Measurements from ENCODE around the gene TRIM2.

The TRIM2 gene

DNA sequence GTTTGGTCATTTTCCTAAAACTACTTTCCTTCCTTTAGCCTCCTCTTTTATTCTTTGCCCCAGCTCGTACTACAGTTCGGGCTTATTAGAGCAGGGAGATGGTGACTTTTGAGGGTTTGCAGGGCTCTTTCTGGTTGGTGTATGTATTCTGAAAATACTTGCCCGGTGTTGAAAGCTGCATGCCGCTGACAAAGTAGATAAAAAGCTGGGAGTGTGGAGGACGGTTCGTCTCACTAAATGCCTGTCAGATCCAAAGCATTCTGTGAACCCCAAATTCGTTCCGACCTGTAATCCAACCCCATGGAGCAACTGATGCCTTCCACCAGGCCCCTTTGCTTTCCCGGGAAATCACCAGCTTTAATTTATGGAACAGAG lies 19.2 kb downstream of the TRIM2 start:
- peak in 1 of 6 experiments; percentile 27 for DNase-seq

DNA sequence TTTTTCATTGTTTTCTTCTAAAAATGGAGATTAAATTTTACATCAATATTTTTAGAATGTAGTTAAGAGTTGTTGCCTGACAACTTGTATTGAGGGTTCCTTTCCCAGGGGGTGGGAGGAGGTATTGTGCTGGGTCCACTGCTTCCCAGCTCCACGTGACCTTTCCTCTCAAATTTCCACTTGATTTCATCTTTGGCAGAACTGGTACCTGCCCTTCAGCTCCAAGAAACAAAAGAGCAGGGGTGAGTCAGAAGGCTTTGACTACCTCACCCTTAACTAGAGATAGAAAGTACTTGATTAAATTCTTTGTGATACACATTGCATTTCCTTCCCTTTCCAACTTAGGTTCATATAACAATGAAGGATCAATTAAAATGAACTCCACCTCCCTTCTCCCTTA lies 19.7 kb downstream of the TRIM2 start:
- no peak for DNase-seq

DNA sequence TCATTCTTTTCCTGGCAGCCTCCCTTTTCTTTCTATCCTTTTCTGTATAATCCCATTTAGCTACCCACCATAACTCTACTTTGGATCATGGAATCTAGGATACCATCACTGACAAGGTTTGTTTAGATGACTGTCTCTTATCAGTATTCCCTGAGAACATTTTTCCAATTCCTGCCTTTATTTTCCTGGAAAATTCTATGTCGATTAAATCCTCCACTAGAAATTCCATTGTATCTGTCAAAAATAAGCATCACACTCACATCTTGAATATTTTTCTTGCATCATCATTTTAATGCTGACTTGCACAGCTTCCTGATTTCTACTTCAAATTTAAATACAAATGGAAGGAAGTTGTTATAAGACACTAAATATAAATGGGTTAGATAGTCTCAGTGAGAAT lies 20.2 kb downstream of the TRIM2 start:
- DNase-seq, result no peak

DNA sequence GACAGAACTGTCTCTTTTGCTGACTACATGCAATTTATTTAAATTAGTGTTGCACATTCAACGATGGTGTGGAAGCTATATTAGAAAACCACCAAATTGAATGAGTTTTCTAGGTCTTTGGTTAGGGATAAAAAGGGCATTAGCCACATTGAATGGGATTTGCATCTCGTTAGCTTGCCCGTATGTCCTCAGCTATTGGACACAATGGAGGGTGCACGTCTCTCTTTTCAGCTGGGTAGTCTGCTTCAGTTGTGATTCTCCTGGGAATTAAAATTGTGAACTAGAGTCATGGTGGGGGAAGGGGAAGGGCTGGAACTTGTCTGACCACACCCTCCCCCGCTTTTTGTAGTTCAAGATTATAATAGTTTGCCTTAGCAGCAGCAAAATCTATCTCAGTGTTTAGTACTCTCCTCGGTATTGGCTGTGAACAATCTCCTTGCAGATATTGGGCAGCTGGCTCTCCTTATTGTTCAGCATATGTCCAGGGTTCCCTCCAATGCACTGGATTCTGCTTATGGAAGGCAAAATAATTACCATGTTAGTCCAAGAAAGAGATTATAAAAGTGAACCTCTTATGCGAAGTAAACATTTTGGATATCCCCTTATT lies 23.3 kb downstream of the TRIM2 start:
- DNase-seq, result no peak

DNA sequence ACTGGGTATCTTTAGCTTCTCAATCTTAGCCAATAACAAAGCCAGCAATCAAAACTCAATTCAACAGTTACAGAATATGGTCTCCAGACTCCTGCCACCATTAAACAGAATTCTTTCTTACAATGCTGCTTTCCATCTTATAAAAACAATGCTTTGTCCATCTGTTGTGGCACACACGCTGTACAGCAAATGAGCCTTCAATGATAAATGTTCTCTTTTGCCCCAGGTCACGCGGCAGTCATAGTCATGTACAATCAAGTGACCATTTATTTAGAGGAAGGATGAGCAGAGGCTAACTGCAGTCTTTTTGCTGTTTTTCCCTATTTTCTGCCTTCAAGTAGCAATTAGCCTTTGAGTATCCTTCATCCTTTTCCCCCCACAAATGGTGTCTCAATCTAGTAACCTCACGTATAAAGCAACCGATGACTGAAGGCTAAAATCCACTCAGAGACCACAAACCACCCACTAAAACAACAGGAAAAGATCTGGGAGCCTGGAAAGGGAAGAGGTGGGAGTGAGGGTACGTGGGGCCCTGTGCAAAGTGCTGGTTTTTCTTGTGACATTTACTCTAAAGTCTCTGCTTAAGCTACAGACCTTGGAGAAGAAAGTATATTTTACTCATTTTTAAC lies 24.4 kb downstream of the TRIM2 start:
- no peak for DNase-seq

DNA sequence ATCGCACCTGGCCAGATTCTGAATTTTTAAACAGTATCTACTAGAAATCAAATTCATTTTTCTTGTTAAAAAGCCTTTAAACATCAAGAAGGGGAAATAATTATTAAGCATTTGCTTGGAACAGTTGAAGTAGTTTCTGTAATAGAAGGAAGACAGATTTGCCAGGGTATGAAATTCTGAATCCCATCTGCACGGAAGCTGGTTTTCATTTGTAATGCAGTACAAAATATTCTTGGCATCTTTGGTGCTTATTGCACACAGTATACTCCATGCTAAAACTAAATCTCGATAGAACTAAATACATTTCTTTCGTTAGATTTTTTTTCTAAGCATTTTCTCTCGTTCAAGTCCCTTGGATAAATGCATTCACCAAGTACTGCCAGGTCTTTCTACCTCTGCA lies 25.3 kb downstream of the TRIM2 start:
- no peak for DNase-seq

DNA sequence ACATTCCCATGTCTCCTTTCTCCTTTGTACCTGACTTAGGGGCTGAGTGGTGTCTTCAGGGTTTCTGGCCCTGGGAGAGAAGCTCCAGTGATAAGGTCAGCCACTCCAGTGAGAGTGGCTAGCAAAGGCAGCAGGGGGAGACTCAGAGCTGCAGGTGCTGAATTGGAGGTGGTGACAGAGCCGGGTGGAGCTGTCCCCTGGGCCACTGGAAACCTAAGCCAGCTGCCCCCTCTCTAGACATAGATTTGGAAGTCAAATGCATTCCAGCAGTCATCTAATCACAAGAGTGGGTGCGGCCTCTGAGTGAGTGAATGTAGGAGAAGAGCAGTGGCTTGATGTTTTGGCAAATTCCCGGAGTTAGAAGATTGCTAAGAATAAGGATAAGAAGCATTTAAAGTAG lies 28.5 kb downstream of the TRIM2 start:
- no peak for DNase-seq

DNA sequence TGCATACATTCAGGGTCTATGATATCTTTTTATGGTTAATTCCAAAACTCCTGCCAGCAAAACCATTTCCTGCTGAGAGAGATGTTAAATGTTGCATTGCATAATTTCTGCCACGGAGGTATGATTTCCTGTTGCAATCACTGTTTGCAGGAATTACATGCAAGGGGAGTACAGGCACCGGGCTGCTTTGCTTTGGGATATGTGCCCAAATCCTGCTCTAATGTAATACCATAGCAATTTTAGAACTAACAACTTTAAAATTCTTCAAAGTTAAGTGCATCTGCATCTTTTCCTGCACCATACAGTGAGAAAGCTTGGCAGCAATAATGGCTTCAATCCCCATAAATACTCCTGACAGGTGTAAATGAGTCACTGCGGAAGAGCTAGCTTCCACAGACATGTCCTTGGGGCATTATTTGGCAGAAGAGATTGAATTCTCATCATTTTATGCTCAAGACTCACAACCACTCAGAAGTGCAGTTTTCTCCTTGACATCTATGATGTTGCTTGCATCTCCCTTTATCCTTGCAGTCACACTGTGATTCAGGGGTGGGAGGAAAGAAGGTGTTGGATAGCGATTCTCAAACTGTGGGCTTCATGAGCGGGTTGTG lies 29.6 kb downstream of the TRIM2 start:
- DNase-seq, result no peak

DNA sequence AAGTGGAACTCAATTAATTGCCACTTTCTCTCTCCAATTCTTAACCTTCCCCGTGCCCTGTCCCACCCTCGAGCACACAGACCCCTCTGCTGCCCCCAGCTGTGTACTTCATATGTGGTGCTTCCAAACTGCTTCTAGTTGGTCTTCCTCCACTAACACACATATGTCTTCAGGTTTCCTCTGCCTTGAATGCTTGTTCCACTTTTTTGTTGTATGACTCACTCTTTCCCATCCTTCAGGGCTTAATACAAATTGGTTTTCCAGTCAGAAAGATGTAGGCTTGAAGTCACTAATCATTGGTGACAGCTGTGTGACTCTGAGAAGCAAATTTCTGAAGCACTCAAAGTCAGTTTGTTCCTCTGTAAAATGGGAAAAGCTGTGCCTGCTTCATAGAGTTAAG lies 30.6 kb downstream of the TRIM2 start:
- DNase-seq, result no peak

DNA sequence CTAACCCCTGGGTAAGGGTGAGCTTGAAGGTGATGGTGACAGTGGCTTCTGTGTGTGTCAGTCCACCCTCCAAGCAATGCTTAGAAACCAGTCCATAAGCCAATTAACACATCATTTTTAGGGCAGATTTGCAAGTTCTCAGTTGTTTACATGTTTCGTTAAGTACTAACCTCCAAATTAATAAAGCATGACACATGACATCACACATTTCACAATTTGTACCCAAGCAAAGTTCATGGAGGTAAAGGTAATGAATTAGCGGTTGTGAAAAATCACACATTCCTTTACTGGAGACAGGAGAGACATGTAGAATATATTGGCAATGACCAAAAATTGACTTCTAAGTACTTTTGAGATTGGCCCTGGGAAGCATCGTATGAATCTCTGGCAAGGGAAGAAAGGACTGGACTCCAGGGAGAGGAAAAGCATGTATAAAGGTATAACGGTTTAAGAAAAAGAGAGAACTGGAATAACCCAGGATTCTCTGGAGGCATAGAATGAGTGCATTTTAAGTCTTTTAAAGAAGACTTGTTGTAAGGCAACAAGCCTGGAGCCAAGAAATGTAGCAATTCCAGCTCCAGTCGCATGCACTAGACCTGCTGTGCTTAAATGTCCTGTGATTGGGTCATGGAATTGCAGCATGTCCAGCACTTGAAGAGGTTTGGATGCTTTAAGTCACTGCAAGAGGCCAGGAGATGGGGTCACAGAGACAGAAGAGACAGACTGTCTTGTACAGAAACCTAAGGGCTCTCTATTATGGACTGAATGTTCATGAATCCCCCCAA lies 34.1 kb downstream of the TRIM2 start:
- DNase-seq, result no peak

DNA sequence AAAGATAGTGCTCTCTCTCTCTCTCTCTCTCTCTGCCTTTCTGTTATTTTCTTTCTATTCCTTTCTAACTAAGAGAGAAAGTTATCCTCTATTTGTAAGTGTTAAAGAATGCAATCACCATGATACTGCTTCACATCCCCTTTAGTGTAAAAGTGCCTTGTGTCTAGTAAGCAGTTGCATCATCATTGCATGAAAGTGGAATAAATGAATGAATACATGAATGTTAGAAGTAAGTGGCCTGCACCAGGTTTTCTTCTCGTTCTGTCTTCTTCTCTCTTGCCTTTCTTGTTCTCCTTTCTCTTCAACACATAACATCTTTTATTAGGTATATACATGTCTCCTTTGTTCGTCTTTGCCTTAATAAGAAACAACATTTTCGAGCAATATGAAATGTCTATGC lies 35.2 kb downstream of the TRIM2 start:
- no peak for DNase-seq

DNA sequence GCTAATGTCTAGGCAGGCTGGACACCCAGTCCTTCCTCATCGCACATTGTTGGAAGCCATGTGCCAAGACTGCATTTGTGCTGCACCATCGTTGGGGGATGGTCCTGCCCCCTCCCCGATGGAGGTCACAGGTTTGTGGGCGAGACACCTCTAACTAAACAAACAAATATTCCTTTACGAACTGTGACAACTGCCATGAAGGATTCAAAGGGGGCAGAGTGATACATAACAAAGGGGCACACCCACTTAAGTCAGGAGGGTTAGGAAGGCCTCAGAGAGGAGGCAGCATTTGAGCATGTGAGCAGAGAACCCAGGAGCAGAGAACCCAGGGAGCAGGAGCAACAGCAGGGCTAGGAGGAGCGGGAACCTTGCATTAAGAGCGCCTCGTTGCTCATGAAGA lies 37.1 kb downstream of the TRIM2 start:
- DNase-seq, result no peak

DNA sequence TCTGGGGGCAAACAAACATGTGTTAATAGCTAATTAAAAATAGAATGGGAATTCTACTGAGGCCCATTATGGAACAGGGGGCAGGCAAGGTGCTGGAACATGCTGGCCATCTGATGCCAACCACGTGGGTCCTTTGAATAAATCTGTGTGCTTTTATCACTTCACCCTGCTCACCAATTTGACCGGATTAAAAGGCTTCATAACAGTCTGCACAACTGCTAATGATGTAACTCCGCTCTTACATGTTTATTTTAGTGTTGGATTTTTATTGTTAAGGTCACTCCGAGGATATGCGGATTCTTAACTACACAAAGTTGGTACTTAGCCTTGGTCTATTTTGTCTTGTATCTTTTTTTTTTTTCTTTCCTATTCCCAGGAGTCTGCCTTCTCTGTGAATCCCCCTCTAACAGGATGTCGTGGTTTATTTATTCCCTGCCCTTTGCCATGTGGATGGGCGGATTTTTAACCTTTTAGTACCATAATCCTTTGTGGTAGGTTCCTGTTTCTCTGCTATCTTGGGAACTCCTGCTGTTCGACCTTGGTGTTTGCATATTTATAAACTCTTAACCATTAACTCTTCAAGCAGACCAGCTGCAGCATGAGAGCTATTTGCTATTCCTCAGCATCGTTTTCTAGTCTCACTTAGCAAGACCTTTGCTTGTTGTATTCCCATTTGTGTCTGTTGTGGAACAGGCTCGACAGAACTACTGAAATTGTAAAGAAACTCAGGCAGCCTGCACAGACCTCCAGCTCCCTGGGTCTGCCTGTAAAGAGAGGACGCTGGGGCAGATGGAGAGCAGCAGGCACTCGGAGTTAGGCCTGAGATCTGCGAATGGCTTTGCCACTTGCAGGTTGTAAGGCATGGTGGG lies 38.0 kb downstream of the TRIM2 start:
- no peak for DNase-seq

DNA sequence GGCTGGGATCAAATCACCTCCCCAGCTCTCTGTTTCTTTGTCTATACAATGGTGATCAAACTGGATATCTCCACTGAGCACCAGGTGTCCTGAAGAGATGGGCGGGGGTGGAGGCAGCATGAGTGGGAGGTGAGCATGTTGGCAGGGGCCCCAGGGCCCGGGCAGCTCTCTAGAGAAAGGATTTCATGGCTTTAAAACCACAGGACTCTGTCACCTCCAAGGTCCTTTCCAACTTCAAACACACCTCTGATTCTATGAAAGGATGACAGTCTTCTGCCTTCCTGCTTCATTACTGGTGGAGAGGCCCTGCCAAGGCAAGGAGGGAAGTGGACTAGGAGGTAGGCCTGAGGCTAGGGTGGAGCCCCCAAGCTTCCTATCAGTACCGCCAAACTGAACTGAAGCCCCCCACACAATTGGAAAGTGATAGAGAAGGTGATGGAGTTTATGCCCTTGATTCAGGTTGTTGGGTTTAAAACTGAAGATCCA lies 38.6 kb downstream of the TRIM2 start:
- DNase-seq, result no peak

DNA sequence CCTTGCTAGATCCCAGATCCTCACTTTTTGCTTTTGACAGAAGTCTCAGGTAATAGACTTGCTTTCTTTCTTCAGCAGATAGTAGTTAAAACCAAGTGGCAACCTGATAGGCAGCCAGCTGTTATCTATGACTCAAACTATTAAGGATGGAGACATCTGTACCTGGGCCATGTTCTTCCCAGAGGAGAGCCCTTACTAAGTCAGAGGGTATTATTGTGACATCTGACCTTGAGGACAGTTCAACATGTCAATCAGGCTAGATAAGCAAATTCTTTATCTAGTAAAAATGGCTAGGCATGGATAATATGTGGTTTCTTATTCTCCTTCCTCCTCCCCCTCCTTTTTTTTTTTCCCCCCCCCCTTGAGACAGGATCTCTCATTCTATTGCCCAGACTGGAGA lies 39.2 kb downstream of the TRIM2 start:
- no peak for DNase-seq

DNA sequence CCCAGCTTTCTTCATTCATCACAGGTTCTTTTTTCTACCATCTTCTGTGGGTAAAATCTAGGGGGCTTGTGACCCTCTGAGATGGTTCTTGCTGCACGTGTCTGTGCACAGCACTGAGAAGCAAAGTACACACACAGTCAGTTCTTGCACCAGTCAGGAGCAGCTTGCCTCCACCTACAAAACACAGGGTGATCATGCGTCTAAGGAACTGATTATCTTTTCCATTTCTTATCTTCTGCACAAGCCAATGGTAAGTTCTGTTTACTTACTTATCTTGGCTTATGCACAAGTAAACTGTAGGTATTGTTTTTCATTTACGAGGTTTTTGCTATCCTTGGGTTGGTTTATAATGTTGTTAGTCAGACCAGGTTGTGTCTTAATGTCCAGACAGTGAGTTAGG lies 40.7 kb downstream of the TRIM2 start:
- no peak for DNase-seq

DNA sequence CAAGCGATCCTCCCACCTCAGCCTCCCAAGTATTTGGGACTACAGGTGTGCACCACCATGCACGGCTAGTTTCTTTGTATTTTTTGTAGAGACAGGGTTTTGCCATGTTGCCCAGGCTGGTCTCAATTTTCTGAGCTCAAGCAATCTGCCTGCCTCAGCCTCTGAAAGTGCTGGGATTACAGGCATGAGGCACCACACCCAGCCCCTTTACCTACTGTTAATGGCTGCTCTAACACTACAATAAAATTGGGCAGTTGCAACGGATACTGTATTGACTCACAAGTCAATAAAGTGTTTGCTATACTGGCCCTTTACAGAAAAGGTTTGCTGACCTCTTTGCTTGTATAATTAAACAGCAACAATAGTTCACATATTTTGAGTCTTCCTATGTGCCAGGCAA lies 41.5 kb downstream of the TRIM2 start:
- no peak for DNase-seq

DNA sequence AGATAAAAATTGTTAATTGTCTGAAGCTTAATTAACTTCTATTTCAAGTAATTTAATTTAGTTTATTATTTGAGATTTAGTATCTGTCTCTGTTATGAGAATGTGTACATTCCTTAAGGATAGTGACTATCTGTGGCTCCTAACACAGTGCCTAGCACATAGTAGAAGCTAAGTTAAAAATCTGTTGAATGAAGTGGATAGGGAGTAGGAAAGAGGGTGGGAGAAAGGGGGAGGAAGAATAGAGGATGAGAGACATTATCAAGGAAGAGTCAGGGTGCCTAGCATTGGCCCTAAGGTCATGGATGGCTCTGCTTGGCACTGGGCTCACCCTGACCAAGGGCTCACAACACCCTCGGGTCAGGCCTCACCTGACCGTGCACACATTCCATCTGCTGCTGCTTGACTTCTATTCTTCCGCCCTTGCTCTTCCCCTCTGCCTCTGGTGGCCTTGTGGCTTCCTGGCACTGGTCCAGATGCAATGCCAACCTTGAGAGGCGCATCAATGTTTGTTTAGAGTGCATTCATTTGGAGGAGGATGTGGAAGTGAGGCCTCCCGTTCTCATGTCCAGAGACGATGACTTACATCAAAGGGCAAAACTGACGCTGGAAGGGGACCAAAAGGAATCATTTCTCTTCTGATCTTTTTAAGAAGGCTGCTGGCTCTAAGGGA lies 42.3 kb downstream of the TRIM2 start:
- DNase-seq, result no peak

DNA sequence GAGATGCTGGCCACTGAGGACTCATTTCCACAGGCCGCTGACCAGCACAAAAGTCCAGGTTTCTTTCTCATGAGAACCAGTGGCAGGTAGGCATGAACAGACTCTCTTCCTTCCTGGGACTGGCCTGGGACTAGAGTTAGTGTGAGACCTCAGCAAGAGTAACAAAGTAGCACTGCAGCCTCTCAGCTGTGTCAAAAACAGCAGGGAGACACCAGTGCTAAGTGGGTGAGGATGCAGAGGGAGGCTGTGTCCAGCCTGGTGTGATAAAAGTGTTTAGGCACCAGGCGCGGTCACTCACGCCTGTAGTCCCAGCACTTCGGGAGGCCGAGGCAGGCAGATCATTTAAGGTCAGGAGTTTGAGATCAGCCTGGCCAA lies 42.9 kb downstream of the TRIM2 start:
- no peak for DNase-seq

DNA sequence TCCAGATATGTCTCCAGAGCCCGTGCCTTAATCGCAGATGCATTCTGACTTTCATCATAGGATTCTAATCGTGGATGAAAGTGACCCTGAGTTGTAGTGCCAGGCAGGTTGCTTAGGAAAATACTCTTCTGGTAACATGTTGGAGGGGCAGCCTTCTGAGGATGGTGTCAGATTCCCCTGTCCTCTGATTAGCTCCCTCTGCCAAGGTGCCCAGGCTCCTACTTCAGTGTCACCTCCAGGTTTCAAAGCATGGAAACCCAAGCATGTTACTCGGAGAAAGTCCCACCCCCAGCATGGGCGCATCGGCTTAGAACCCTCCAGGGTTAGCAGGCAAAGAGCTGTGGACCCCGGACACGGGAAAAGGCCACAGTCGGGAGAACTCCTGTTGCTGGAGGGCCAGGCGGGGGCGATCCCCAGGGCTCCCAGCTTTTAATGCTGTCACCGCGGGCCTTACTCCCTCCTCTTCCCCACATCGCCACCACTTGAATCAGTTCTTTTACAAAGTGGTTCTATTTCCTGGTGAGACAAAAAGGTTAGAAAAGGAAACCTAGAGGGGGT lies 44.5 kb downstream of the TRIM2 start:
- DNase-seq, result no peak

DNA sequence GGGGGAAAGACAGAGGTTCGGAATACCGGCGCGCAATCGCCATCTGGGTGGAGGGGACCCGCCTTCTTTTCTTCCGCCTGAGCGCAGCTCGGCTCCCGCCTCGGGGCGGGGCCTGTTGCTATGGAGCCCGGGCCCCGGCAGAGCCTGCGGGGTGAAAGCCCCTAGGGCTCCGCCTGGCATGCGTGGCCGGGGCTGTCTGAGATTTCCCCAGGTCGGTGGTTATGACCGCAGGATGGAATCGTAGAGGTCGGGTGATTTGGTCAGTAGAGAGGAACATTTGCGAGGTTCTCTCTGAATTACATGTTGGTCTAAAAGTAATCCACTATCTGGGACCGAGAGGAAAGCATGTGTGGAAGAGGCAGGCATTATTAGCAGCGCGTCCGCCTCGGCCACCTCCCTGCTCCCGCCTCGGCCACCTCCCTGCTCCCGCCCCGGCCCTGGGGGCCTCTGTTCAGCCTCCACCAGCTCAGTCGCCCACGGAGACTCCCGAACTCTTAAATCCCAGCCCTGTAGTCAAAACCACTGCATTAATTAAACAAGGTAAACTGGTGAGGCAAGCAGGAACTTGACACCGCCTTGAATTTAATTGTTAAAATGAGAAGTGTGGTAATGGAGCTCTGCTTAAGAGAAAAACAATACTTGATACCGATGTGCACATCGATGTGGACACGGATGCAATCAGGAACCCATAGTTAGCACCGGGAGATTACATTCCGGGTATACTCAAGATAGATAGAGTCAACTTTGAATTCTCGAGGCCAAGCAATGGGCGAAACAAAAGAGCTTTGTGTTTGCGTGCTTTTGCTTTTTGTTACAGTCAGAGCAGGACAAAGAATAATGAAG lies 45.2 kb downstream of the TRIM2 start:
- peak; percentile 74 to 86 (median 82) for DNase-seq

All from stimulated activated naive CD4-positive, alpha-beta T cell (primary cell).